NCI-H510A treated with DMSO at 0.1 percent for 48 hours (cell line): ENCODE results near the gene CLDN6.

Source experiments
- DNase-seq: peaks from one replicate; lab custom pipeline; 2025; lab: John Stamatoyannopoulos, UW

CLDN6 gene

DNA sequence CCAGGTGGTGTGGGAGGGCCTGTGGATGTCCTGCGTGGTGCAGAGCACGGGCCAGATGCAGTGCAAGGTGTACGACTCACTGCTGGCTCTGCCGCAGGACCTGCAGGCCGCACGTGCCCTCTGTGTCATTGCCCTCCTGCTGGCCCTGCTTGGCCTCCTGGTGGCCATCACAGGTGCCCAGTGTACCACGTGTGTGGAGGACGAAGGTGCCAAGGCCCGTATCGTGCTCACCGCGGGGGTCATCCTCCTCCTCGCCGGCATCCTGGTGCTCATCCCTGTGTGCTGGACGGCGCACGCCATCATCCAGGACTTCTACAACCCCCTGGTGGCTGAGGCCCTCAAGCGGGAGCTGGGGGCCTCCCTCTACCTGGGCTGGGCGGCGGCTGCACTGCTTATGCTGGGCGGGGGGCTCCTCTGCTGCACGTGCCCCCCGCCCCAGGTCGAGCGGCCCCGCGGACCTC, 4.5 kb downstream of the CLDN6 start:
- no peak for DNase-seq

DNA sequence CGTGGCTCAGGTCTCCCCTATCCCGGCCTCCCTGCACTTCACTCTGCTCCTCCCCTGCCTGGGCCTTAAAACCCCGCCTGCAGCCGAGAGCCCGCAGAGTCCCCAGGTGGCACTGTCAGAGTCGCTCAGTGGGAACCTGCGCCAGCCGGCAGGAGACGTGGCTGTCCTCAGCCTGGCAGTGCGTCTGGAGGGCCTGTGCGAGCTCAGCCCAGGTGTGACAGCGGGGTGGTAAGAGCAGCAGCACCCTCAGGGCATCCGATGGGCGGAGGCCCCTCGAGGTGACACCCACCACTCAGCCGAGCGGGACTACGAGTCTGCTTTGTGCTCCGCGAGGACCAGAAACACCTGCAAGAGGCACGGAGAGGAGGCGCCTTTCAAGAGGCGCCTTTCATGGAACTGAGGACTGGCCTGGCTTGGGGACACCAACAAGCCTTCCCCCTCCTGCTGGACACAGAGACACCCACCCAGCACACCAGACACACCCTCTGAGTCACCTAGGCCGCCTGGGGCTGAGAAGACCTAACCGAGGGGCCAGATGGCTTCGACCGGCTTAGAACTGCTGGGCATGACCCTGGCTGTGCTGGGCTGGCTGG, 5.1 kb downstream of the CLDN6 start, which contains the start of gene CLDN9:
Gene CLDN9, plus strand, starts transcription at position 96 of the 593 bp plus-strand sequence. Its CDS starts 440 bp downstream, at position 536.
- DNase-seq, result peak; percentile 75

DNA sequence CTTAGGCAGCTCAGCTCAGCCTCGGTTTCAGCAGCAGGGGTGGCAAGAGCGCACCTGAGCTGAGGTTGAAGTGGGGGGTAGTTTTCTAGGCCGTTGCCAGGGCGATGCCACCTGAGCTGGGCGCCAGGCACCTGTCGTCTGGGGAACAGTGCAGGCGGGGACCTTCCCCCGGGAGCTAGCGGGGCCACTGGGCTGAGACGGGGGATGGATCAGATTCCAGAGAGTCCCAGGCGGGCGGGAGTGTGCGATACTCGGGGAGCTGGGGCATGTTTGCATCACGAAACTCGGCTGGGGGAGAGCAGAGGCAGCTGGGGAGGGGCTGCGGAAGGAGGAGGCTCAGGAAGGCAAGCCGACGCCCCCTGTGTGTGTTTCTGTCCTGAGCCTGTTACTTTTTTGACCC, 5.7 kb downstream of the CLDN6 start:
- DNase-seq, result peak; percentile 45

DNA sequence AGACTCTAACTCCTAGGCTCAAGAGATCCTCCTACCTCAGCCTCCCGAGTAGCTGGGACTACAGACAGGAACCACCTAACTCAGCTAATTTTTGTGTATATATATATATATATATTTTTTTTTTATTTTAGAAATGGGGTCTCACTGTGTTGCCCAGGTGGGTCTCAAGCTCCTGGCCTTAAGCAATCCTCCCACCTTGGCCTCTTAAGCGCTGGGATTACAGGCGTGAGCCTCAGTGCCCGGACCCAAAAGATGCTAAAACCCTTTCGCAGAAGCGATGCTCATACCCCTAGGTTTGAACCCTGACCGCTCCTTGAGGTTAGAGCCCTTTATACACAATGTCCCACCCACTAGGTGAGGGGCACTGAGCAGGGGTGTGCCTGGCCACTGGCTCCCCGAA, 7.5 kb downstream of the CLDN6 start:
- no peak for DNase-seq

DNA sequence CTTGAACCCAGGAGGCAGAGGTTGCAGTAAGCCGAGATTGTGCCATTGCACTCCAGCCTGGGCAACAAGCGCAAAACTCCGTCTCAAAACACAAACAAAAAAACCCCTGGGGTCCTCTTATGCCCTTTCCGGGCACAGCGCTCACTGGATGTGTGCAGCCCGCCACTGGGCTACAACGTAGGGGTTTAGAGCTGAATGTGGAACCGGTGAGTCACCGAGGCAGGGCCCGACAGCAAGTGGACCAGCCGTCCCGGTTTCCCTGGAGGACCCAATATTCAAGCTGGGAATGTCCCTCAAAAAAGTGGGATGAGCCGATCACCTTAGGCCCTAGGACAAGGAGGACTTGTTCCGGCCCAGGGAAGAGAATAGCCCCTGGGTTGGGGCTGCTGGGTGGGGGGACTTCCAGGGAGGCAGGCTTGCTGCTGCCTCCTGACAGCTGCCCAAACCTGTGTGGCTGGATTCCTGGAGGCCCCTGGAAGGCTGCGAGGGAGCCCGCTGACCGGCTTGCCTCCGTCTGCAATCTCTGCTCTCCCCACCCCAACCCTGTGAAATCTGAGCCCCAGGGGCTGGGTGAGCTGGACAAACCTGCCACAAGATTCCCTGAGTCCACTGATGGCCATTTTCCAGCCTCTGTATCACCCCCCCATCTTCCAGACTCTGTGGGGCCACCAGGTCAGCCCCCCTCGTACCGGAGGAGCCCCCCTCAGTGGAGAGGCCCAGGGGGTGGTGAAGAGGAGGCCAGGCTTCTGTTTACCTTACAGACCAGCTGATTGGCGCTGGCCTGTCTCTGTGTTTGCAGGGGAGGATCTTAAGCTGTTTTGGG, 8.2 kb downstream of the CLDN6 start:
- peak; percentile 13 for DNase-seq

GRCh38 chr16:3008690-3009037, 9.3 kb downstream of the CLDN6 start:
- no peak for DNase-seq

DNA sequence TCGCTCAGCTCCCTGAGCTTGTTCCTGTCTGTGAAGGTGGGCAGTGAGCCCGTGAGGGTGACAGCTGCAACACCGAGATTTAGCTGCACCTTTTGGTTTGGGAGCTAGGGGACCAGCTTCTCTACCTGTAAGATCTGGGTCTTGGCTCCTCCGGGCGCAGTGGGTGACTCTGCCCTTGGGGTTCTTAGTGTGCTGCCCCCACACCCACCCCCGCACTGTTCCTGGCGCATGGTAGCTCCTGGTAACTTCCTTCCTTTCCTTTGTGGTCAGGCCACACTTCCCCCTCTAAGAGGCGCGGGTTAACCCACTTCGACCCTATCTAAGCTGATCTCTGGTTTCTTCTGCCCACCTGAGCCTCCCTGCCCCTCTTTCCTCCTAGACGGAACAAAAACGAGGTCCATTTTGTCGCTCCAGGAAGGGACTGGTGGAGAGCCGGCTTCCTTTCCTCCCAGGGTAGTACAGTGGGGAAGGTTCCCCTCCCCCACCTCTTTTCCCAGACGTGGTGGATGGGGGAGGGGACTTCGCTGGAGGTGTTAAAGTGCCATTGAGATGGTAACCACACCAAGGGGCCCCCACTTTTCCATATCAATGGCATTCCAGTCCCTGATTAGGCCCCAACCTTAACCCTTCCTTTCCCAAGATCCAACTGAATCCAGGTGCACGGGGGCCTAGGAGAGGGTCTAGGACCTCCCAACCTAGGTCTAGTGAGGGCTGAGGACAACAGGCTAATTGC, 9.9 kb downstream of the CLDN6 start:
- peak; percentile 7 for DNase-seq

- no peak for DNase-seq
Measured at GRCh38 chr16:3007059-3007956, 10.7 kb downstream of the CLDN6 start.

DNA sequence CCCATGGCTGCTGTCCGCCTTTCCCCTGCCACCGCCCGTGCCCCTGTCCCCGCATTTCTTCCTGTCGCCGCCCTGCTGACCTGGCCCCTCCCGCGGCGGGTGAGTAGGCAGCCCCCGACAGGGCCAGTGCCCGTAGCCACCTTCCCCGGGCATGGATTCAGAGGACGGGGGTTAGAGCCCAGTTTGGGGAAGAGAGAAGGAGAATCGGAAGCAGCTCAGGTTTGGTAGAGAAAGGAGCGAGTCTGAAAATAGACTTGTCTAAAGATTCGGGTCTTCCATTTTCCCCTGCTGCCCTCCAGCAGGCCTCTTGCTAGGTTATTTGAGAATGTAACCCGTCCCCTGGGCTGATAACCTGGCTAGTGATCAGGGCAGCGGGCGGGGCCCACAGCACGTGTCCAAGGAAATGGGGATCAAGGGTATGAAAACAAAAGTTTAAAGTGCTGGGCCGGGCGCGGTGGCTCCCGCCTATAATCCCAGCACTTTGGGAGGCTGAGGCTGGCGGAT, 13.2 kb downstream of the CLDN6 start:
- peak; percentile 23 for DNase-seq

DNA sequence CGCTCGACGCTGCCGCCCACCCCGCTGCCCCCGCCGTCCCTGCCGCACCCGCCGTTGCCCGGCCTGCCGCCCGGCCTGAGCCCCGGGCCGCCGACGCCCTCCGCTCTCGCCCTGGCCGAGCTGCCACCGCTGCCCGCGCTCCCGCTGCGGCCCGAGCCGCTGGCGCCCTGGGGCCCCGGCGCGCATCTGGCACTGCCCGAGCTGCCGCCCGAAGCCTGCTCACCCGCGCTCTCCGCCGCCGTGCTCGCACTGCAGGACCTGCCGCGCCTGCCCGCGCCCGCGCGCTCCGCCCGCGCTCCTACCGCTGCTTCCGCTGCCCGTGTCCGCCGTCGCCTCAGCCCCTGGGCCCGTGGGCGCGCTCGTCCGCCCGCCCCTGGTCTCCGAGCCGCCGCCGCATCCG, 13.7 kb downstream of the CLDN6 start:
- DNase-seq, result peak; percentile 7

- peak; percentile 88 for DNase-seq
Measured at GRCh38 chr16:3003582-3004270, 14.3 kb downstream of the CLDN6 start.

GRCh38 chr16:3001316-3001715, 16.7 kb downstream of the CLDN6 start:
- no peak for DNase-seq

- DNase-seq, result no peak
Measured at GRCh38 chr16:3000540-3000939, 17.4 kb downstream of the CLDN6 start.

GRCh38 chr16:2999929-3000328, 18.1 kb downstream of the CLDN6 start:
- no peak for DNase-seq

- no peak for DNase-seq
Measured at GRCh38 chr16:2996298-2996697, 21.7 kb downstream of the CLDN6 start.

DNA sequence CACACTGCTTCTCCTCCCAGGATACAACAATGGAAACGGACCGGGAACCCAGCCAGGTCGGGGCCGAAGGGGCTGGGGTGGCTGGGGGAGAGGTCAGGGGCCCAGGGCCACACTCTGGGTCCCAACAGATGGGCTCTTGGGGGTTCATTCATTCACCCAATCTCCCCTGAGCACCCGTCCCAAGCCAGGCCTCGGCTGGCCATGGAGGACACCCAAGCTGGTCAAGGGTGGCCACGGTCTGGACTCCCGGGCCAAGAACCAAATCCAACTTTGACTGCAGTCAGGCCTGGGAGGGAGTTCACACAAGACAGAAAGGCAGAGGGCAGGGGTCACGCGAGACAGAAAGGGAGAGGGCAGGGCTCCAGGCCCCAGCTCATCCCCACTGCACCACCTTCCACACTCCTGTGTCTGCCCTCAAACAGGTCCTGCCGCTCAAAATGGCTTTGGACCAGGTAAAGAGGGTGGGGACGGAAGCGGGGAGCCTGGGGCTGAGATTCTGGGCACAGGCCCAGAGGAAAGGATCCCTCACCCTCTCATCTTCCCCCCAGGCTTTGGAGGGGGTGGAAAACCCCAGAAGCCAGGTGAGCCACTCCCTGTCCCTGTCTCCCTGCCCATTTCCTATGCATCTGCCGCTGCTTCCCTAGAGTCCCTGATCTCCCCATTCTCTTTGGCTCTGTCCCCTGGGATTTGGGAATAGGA, 25.5 kb downstream of the CLDN6 start:
- no peak for DNase-seq

DNA sequence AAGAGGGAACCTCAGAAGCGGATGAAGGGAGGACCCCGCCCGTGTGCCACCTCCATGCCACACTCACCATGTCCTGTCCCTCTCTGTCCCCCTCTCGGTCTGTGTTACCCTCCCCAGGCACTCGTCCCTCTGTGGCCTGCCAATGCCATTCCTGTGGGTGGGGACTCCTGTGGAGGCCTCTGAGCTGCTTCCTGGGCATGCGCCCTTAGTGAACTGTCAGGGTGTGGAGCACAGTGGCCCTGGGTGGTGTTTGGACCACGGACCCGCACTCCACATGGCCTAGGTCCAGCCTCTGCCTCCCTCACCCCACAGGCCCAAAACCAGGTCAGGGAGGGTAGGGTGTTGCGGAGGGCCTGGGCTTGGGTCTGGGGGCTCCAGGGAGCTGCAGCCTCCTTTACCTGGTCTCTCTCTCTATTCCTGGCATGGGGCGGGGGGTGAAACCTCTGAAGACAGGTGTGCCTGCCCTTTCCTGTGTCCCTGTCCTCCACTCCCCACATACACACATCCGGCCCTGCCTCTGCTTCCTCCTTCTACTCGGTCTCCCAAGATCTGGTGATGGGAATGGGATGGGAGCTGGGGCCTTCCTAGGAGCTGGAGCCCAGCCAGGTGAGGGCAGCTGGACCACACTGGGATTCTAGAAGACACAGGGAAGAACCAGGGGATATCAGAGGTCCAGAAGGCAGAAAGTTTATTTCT, 26.3 kb downstream of the CLDN6 start:
- DNase-seq, result no peak

- no peak for DNase-seq
Measured at GRCh38 chr16:2990891-2991290, 27.1 kb downstream of the CLDN6 start.

DNA sequence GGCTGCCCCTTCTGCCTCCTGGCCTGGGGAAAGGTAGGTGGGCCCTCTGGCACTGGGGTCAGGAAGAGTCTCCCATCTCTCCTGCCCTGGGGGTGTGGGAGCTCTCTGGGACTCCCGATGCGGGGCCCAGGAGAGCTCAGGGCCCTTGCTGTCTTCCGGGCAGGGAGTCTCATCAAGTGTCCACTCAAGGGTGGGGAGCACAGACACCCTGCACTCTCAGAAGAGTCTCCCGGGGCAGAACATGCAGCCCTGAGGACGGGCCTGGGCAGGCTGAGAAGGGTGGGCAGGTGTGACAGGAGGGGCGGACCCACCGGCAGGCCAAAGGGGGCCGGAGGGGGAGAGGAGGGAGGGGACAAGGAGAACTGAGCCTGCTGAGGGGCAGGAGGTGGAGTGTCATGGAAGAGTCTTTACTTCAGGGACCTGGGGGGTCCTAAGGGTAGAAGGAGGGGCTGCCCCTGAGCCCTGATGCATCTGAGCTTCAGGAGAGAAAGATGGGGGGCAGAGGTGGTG, 29.3 kb downstream of the CLDN6 start:
- no peak for DNase-seq

GRCh38 chr16:2987833-2988232, 30.1 kb downstream of the CLDN6 start:
- DNase-seq, result no peak
